Measurements from ENCODE around the gene RECQL5.
"Not testable (repeated sequence)": the region's sequence is repeated elsewhere in the genome, so short reads cannot be mapped to it uniquely, and the experiment has no call there.

Gene RECQL5

GRCh38 chr17:75588596-75589011 is 78.3 kb downstream of the RECQL5 start:
- in situ Hi-C loops (cut with MboI; ENCODE audit: low sequenced_read_pairs, unreplicated experiment) = no loop called here
- TF ChIP-seq, protein P1, sequence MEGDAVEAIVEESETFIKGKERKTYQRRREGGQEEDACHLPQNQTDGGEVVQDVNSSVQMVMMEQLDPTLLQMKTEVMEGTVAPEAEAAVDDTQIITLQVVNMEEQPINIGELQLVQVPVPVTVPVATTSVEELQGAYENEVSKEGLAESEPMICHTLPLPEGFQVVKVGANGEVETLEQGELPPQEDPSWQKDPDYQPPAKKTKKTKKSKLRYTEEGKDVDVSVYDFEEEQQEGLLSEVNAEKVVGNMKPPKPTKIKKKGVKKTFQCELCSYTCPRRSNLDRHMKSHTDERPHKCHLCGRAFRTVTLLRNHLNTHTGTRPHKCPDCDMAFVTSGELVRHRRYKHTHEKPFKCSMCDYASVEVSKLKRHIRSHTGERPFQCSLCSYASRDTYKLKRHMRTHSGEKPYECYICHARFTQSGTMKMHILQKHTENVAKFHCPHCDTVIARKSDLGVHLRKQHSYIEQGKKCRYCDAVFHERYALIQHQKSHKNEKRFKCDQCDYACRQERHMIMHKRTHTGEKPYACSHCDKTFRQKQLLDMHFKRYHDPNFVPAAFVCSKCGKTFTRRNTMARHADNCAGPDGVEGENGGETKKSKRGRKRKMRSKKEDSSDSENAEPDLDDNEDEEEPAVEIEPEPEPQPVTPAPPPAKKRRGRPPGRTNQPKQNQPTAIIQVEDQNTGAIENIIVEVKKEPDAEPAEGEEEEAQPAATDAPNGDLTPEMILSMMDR (IDR thresholded peaks at IDR 0.05; ENCODE audit: borderline replicate concordance, control extremely low read depth, extremely low read depth, insufficient read depth, missing control alignments) = no peak
- no peak for DNase-seq (ENCODE audit: low spot score)

DNA sequence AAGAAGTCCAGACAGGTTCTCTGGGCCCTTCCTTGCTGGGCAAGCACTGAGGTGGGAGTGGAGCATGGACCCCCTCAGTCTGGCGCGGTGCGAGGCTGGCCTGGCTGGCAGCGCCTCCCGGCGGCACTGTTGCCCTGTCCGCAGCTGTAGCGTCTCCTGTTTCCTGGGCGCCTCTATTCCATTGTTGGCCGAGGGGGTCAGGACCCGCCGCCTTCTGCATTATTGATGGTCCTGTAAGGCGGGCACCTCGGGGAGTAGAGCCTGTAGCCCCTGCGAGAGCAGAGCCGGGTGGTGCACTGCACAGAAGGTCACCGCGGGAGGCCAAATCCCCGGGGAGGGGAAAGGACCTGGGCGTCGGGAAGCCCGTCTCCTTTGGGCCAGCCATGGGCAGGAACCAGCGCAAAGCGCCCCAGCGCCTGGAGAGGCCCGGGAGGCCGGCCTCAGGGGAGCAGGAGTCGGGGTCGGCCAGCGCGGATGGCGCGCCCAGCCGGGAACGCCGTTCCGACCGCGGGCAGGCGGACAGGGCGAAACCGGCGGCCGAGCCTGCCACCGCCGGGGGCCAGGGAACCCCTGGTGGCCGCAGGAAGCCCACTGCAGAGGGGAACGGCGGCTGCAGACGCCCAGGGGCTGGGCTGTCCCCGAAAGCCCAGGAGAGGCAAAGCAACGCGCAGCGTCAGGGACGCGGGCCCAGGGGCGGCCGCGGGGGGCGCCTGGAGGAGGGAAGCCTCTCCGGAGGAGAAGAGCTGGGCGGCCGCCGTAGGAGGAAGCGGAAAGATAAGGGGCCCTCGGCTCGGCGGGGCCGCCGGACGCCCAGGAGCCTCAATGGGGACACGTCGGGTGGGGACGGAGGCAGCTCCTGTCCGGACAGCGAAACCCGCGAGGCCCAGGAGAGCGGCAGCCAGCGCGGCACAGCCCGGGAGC is 79.0 kb downstream of the RECQL5 start, which contains the start of gene MYO15B:
Gene MYO15B, plus strand, starts transcription at position 126 of the 921 bp plus-strand sequence. Its CDS starts 258 bp downstream, at position 384.
- TF ChIP-seq, protein P1 (IDR thresholded peaks at IDR 0.05; ENCODE audit: borderline replicate concordance, control extremely low read depth, extremely low read depth, insufficient read depth, missing control alignments) = no peak
- in situ Hi-C loops (cut with MboI; ENCODE audit: low sequenced_read_pairs, unreplicated experiment) = no loop called here
- peak; percentile 72 for DNase-seq (ENCODE audit: low spot score)

- TF ChIP-seq, protein P1 (IDR thresholded peaks at IDR 0.05; ENCODE audit: borderline replicate concordance, control extremely low read depth, extremely low read depth, insufficient read depth, missing control alignments) = no peak
Observed at GRCh38 chr17:75584849-75585175, 82.1 kb downstream of the RECQL5 start.

GRCh38 chr17:75583197-75583596 is 83.8 kb downstream of the RECQL5 start:
- DNase-seq (ENCODE audit: low spot score); in situ Hi-C loops (cut with MboI; ENCODE audit: low sequenced_read_pairs, unreplicated experiment): not testable (repeated sequence)

More at GRCh38 chr17:75584849-75585175, 82.1 kb downstream of the RECQL5 start:
- in situ Hi-C loops (cut with MboI; ENCODE audit: low sequenced_read_pairs, unreplicated experiment) = no loop called here
- DNase-seq (ENCODE audit: low spot score) = no peak

DNA sequence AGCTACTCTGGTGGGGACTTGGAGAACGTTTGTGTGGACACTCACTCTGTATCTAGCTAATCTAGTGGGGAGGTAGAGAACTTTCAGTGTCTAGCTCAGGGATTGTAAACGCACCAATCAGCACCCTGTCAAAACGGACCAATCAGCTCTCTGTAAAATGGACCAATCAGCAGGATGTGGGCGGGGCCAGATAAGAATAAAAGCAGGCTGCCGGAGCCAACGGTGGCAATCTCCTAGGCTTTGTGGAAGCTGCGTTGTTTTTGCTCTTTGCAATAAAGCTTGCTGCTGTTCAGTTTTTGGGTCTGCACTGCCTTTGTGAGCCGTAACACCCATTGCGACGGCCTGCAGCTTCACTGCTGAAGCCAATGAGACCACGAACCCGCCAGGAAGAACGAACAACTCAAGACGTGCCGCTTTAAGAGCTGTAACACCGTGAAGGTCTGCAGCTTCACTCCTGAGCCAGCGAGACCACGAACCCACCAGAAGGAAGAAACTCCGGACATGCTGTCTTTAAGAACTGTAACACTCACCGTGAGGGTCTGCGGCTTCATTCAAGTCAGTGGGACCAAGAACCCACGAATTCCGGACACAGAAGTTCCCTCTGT is 85.7 kb downstream of the RECQL5 start:
- DNase-seq (ENCODE audit: low spot score); in situ Hi-C loops (cut with MboI; ENCODE audit: low sequenced_read_pairs, unreplicated experiment): not testable (repeated sequence)

Data from GM13976 (cell line).